GM18519 (cell line): ENCODE data around the gene SLF2.

Experiments used
- ATAC-seq: cut with Tn5 transposase; IDR thresholded peaks from one replicate; pipeline ENCODE4 v1.9.1; 2021; ENCODE audit warnings: mild to moderate bottlenecking, moderate library complexity; ENCODE audit not compliant: unreplicated experiment, low FRiP score

Gene SLF2

DNA sequence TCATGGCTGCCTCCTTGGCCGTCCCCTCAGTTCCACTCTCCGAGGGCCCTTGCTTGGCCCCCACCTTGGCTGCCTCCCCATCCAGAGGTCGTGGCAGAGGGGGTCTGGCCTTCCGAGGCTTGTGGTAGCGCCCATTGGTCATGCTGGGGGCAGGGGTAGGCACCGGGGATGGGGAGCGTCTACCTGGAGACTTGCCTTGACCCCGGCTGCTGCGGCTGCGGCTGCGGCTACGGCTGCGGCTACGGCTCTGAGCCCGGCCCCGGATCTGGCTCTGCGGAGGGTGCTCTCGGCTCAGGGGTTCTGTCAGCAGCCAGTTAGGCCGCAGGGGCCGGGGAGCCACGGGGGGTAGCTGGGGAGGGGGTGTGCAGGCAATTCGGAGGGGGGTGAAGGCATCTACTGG, 97.6 kb downstream of the SLF2 start:
- ATAC-seq, result no peak

DNA sequence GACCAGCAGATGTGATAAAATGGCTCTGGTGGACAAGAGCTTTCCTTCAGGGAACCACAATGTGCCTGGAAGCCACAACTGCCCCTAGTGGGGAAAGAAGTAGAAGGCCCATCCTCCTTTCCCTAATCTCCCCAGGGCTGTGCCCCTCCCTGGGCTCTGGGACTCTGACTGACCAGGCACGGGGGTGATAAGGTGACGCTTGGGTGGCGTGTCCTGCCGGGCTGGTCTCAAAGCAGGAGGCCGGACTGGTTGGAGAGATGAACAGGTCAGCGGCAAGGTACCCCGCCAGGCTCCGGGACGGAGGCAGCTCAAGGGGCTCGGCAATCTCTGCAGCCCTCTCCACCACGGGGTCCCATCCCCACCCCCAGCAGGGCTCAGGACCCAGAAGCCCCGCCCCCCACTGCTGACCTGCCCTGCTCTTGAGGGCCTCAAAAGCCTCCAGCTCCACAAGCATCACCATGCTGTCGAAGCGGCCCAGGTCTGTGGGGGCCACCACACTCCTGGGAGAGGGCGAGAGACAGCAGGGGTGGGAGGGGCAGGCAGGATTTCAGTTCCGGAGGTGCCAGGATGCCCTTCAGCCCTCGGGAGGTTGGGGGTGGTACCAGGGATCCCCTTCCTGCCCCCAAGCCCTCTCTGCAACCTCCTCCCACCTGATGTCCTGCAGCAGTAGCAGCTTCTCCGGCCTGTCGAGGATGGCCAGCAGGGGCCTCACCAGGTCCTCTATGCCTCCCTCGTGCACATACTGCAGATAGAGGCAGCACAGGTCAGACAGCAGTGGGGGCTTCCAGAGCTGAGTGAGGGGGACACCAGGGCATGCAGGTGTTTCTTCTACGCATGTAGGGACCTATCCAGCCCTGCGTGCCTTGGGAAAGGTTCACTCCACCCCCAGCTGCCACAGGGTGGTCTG, 99.0 kb downstream of the SLF2 start:
- no peak for ATAC-seq

DNA sequence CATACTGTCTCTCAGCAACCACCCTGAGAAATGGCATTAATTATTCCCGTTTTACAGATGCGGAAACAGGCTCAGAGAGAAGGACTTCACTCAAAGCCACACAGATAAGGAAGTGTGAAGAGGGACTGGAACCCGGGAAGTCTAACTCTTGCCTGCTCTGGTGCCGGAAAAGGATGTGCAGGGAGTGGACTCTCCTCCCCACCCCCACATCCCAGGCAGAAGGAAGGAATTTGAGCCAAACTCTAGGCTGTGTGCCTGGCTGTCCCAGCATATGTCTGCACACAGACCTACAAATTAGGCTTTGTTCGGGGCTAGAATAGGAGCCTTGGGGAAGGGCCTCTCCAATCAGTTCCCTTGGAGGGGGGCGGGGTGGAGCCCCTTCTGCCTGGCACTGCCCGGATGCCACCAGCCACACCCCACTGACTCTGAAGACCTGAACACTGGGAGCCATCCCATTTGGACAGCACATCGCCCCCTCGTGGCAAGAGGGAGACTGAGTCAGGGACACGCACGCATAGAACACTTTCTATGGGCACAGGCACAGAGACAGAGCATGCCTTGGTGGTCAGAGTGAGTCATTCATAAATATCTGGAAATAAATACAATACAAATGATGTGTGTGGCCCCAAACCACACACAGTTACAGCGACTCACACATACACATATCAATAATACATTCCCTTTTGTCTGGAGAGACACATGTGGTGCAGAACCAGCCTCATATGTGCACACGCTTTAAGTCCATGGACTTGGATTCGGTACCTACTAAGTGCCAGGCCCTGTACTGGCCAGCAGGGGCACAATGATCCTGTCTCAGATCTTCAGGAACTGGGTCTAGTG, 100.0 kb downstream of the SLF2 start:
- peak; percentile 41 for ATAC-seq

DNA sequence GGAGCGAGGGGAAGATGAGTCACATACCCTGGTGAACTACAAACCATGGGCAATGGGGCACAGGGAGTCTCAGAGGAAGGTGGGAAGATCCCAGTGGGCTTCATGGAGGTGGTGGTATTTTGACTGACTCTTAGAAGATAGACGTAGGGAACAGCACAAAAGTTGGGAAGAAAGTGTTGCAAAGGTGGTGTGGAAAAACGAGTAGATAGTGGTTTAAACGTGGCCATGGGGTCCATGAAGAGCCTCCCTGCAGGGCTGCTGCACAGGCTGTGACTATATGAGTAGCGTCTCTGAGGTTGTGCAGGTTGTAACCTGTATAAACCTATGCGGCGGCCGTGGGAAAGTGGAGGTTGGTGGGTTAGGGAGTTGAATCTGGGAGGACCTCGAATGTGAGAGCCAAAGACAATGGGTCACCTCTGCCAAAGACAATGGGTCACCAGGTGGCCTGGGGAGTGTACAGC, 100.6 kb downstream of the SLF2 start:
- ATAC-seq, result no peak

DNA sequence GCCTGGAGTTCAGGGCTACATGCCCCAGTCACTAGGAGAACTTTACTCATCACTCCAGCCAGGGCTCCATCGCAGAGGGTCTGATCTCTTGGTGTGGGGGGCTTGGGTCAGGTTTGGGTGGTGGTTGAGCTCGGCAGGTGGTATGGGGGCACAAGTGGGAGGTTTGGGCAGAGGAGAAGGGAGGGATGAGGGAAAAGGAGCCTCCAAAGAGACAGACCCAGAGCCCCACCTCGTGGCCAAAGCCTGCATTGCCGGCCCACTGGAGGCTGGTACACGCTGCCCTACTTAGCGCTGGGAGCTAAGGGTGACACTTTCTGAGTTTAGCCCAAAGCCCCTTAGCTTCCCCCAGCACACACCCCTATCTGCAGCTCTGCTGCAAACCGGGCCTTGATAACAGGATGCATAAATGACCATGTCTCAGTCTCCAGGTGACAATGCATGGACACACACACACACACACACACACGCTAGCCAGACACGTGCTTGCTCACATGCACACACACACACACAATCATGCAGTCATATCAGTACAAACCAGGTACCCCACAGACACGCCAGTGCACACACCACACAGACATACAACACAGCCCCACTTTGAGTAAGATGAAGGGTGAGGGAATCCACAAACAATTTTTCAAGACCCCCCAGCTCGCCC, 101.6 kb downstream of the SLF2 start:
- ATAC-seq, result no peak
